Upper lobe of left lung (tissue), 6 donors: ENCODE measurements around the gene GNPTAB. TPM values are rescaled to one million over a fixed set of nuclear protein-coding genes. Genes with fewer than 3 reads are reported as not detected.

Source experiments
- ATAC-seq, 2 donors: fragments of 200-7000 bp; cut with Tn5 transposase; one replicate each; pipeline ENCODE4 v1.9.1; 2022; ENCODE audit warnings: mild to moderate bottlenecking in 2 of 2, moderate library complexity in 2 of 2; ENCODE audit not compliant: low FRiP score in 2 of 2
- DNase-seq, 2 donors: peaks; one replicate each; pipeline ENCODE4 v3.0.0-alpha.2; 2019 to 2020
- H3K27ac ChIP-seq, 4 donors: fragments of 200-600 bp; sonication (generic); one replicate each; pipeline ENCODE4 v1.5.1; 2016 to 2019
- H3K27me3 ChIP-seq, 4 donors: fragments of 200-600 bp; sonication (generic); one replicate each; pipeline ENCODE4 v1.5.1; 2017 to 2019
- H3K36me3 ChIP-seq, 4 donors: fragments of 200-600 bp; sonication (generic); one replicate each; pipeline ENCODE4 v1.5.1; 2016 to 2019
- H3K4me1 ChIP-seq, 4 donors: fragments of 200-600 bp; sonication (generic); one replicate each; pipeline ENCODE4 v1.5.1; 2018 to 2019
- H3K4me3 ChIP-seq, 4 donors: fragments of 200-600 bp; sonication (generic); one replicate each; pipeline ENCODE4 v1.5.1; 2017 to 2019; ENCODE audit warnings: mild to moderate bottlenecking in 2 of 4, moderate library complexity in 1 of 4
- H3K9me3 ChIP-seq, 4 donors: fragments of 200-600 bp; sonication (generic); one replicate each; pipeline ENCODE4 v1.5.1; 2018 to 2019
- EP300 ChIP-seq, 4 donors: sonication (generic); formaldehyde crosslinking; IDR thresholded peaks; one replicate each; pipeline ENCODE4 v1.5.1; 2017; ENCODE audit warnings: antibody characterized with exemption in 4 of 4, control low read depth in 2 of 4
- POLR2A ChIP-seq, 4 donors: fragments of 450-650 bp; IDR thresholded peaks; one replicate each; pipeline ENCODE4 v1.5.1; 2016 to 2017; ENCODE audit warnings: antibody characterized with exemption in 4 of 4, mild to moderate bottlenecking in 2 of 4
- POLR2AphosphoS5 ChIP-seq, 2 donors: sonication (generic); formaldehyde crosslinking; IDR thresholded peaks; one replicate each; pipeline ENCODE4 v1.5.1; 2017; ENCODE audit warnings: antibody characterized with exemption in 2 of 2
- WGBS, 2 donors: methylation state at CpG; one replicate each; pipeline ENCODE4 v1.1.5; 2017 to 2018; 5-methylcytosine and 5-hydroxymethylcytosine counted together
- total RNA-seq, 6 donors: library from RNA; depleted of rRNA in 4 of 6; stranded (reverse); fragments of >200 nt in 4 of 6; gene quantifications; one replicate each; pipeline versions ENCODE4 v1.1.0 to v1.2.1, GENCODE V29; 2016 to 2021
- TF ChIP-seq, protein P1 (sequence below), 6 experiments: fragments of 450-650 bp in 4 of 6; fragments of 200-600 bp in 2 of 6; sonication (generic) in 2 of 6; IDR thresholded peaks; one replicate each; pipeline ENCODE4 v1.5.1; 2016 to 2019; ENCODE audit warnings: antibody characterized with exemption in 6 of 6
- donor health status: DM: no; HTN: no; CAD: no; lungs with moderate emphysema.
- donor health status: DM: no; HTN: yes; CAD: no; lungs with severe emphysema.

GNPTAB gene
- total RNA-seq, 6 donors from 2014 or later = 45.8 to 73.3 (median 57.5) TPM

DNA sequence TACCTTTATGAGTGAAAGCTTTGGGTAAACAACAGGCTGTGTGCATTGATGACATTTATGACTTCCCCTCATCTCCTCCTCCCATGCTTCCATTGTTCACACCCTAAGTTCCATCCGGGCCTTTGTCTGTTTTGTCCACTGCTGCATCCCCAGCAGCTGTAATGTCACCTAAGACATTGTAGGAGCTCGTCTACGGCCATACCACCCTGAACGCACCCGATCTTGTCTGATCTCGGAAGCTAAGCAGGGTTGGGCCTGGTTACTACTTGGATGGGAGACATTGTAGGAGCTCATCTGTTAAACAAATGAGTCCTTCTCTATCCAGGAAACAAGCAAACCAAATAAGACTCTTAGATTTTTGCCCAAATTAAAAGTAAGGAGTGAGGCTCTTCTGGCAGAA is 51.1 kb downstream of the GNPTAB start:
- Histone ChIP-seq H3K27ac (no peak overlapping the region), H3K27me3 (no peaks in the 10 kb centered on the region), H3K4me1 (peaks cover 9 to 15% (median 12%) of the 10 kb centered on the region in 4 donors), H3K36me3 (peaks cover 0 to 35% (median 0%) of the 10 kb centered on the region in 4 donors), H3K4me3 (no peak overlapping the region), H3K9me3 (no peaks in the 10 kb centered on the region)
- ATAC-seq (no peak), DNase-seq (no peak)
- 87 to 97% methylated on average over 6 of the region's 6 CpGs for WGBS, 2 donors
- TF ChIP-seq EP300 (IDR thresholded peaks at IDR 0.05) (no peak), POLR2A (IDR thresholded peaks at IDR 0.05) (no peak), POLR2AphosphoS5 (IDR thresholded peaks at IDR 0.05) (no peak)
- TF ChIP-seq, protein P1, sequence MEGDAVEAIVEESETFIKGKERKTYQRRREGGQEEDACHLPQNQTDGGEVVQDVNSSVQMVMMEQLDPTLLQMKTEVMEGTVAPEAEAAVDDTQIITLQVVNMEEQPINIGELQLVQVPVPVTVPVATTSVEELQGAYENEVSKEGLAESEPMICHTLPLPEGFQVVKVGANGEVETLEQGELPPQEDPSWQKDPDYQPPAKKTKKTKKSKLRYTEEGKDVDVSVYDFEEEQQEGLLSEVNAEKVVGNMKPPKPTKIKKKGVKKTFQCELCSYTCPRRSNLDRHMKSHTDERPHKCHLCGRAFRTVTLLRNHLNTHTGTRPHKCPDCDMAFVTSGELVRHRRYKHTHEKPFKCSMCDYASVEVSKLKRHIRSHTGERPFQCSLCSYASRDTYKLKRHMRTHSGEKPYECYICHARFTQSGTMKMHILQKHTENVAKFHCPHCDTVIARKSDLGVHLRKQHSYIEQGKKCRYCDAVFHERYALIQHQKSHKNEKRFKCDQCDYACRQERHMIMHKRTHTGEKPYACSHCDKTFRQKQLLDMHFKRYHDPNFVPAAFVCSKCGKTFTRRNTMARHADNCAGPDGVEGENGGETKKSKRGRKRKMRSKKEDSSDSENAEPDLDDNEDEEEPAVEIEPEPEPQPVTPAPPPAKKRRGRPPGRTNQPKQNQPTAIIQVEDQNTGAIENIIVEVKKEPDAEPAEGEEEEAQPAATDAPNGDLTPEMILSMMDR (IDR thresholded peaks at IDR 0.05) = no peak

DNA sequence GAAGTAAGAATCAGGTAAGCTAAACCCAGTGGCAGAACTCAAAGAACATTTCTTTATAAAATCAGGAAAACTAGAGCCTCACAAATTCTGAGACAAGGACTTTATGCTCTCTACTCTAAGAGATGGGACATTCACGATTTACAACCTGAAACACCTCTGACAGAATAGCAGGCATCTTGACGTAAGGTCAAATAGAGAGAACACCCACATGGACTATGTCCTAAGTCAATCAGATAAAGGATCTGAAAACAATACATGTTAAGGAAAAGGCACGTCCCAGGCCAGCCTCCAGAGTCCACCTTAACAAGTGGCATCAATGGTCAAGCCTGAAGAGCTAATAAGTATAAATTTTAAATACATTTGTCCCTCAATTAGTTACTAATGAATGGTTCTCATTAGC is 51.6 kb downstream of the GNPTAB start:
- Histone ChIP-seq H3K4me1 (peaks cover 9 to 15% (median 12%) of the 10 kb centered on the region in 4 donors), H3K27ac (no peak overlapping the region), H3K4me3 (no peak overlapping the region), H3K36me3 (peaks cover 0 to 31% (median 0%) of the 10 kb centered on the region in 4 donors), H3K9me3 (no peaks in the 10 kb centered on the region), H3K27me3 (no peaks in the 10 kb centered on the region)
- WGBS, 2 donors = 87 to 88% methylated on average over 3 of the region's 3 CpGs
- no peak for ATAC-seq
- TF ChIP-seq POLR2AphosphoS5 (IDR thresholded peaks at IDR 0.05) = no peak
- no peak for TF ChIP-seq EP300 (IDR thresholded peaks at IDR 0.05)
- TF ChIP-seq, protein P1 (IDR thresholded peaks at IDR 0.05) = no peak
- TF ChIP-seq POLR2A (IDR thresholded peaks at IDR 0.05) = no peak
- DNase-seq = no peak

DNA sequence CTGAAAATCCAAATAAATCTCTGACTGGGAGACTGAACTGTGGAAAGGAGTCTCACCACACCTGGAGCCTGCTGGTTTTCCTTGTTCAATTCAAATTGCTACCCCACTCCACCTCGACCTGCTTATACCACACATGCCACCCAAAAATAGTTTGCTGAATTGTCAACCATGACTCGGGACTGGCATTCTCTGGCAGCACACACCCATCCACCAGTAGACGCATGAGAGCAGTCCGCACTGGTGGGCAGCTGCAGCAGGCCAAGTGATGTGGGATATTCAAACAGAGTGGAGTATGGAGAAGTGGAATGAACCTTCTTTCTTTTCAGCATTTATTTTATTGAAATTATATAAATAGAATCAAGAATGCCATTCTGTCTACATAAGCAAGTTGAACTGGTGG is 52.8 kb downstream of the GNPTAB start:
- 57 to 65% methylated on average over 4 of the region's 4 CpGs for WGBS, 2 donors
- Histone ChIP-seq H3K27me3 (no peaks in the 10 kb centered on the region), H3K4me3 (no peak overlapping the region), H3K27ac (peak overlapping the region in 3 of 4 donors; percentile 48 to 52 (median 50)), H3K4me1 (peaks cover 9 to 19% (median 12%) of the 10 kb centered on the region in 4 donors), H3K9me3 (no peaks in the 10 kb centered on the region), H3K36me3 (peaks cover 0 to 26% (median 0%) of the 10 kb centered on the region in 4 donors)
- DNase-seq (no peak), ATAC-seq (no peak)
- TF ChIP-seq POLR2A (IDR thresholded peaks at IDR 0.05) = no peak
- no peak for TF ChIP-seq POLR2AphosphoS5 (IDR thresholded peaks at IDR 0.05)
- no peak for TF ChIP-seq EP300 (IDR thresholded peaks at IDR 0.05)
- TF ChIP-seq, protein P1 (IDR thresholded peaks at IDR 0.05) = no peak

DNA sequence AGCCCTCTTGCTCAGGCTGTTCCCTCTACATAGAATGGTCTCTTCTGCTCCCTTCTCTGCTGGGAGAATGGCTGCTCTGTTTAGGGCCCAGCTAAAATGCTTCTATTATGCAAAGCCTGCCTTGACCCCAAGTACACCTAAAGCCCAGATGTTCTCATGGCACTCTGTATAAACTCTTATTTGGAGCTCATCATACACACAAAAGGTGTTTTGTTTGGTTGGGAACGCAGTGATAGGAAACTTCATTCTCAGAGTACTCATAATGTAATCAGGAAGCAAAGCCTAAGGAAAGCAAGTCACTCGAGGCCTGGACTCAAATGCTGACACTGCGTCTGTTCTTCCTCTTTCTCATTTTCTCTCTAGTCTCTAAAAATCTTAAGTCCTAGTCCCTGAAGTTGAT is 53.3 kb downstream of the GNPTAB start:
- Histone ChIP-seq H3K4me1 (peaks cover 9 to 19% (median 12%) of the 10 kb centered on the region in 4 donors), H3K36me3 (peaks cover 0 to 21% (median 0%) of the 10 kb centered on the region in 4 donors), H3K9me3 (no peaks in the 10 kb centered on the region), H3K27ac (peak overlapping the region in 2 of 4 donors; percentile 50 to 52), H3K27me3 (no peaks in the 10 kb centered on the region), H3K4me3 (no peak overlapping the region)
- TF ChIP-seq, protein P1 (IDR thresholded peaks at IDR 0.05) = no peak
- TF ChIP-seq POLR2A (IDR thresholded peaks at IDR 0.05) = no peak
- no peak for TF ChIP-seq POLR2AphosphoS5 (IDR thresholded peaks at IDR 0.05)
- TF ChIP-seq EP300 (IDR thresholded peaks at IDR 0.05) = no peak
- DNase-seq (no peak), ATAC-seq (peak in 1 of 2 donors; percentile 46)
- 23 to 44% methylated on average over 3 of the region's 3 CpGs for WGBS, 2 donors

DNA sequence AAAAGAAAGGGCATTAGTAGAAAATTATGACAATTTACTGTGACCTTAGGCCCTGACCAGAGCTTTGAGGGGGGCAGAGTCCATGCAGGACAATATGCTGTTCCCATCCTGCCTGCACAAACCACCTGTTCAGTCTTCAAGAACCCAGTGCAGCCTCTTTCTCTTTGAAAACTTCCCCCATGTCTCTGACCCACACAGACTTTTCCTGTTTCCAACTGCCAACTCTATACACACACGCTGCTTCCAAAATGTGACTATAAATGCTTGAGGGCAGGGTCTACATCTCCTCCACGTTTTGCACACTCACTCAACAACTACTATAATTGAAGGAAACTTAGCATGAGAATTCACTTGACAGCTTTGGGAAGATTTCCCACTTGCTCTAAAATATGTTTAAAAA is 54.9 kb downstream of the GNPTAB start:
- no peak for ATAC-seq
- no peak overlapping the region for H3K27ac ChIP-seq
- peaks cover 9 to 19% (median 12%) of the 10 kb centered on the region in 4 donors for H3K4me1 ChIP-seq
- 52 to 54% methylated on average over 2 of the region's 2 CpGs for WGBS, 2 donors
- H3K4me3 ChIP-seq = no peak overlapping the region
- TF ChIP-seq POLR2A (IDR thresholded peaks at IDR 0.05) (no peak), POLR2AphosphoS5 (IDR thresholded peaks at IDR 0.05) (no peak), EP300 (IDR thresholded peaks at IDR 0.05) (no peak)
- TF ChIP-seq, protein P1 (IDR thresholded peaks at IDR 0.05) = no peak
- H3K36me3 ChIP-seq = peaks cover 0 to 23% (median 1%) of the 10 kb centered on the region in 4 donors
- no peaks in the 10 kb centered on the region for H3K9me3 ChIP-seq
- DNase-seq = no peak
- H3K27me3 ChIP-seq = no peaks in the 10 kb centered on the region
